Sigmoid colon (tissue), 4 donors: ENCODE data around the gene CMSS1.

Source experiments
- CTCF ChIP-seq, 4 experiments: fragments of 450-650 bp in 3 of 4; fragments of 200-600 bp in 1 of 4; IDR thresholded peaks; one replicate each; pipeline ENCODE4 v1.5.1; 2016 to 2019; ENCODE audit warnings: antibody characterized with exemption in 4 of 4, mild to moderate bottlenecking in 3 of 4, moderate library complexity in 2 of 4
- EP300 ChIP-seq, 4 donors: sonication (generic); formaldehyde crosslinking; IDR thresholded peaks; one replicate each; pipeline ENCODE4 v1.6.1; 2017; ENCODE audit warnings: antibody characterized with exemption in 4 of 4
- POLR2AphosphoS5 ChIP-seq, 4 donors: sonication (generic); formaldehyde crosslinking; IDR thresholded peaks; one replicate each; pipeline ENCODE4 v1.6.1; 2017; ENCODE audit warnings: antibody characterized with exemption in 4 of 4

- TF ChIP-seq POLR2AphosphoS5 (IDR thresholded peaks at IDR 0.05) (peak; percentile 41 to 79 (median 64)), CTCF (IDR thresholded peaks at IDR 0.05) (no peak), EP300 (IDR thresholded peaks at IDR 0.05) (peak in 3 of 4 donors; percentile 18 to 53 (median 49))
Measured at GRCh38 chr3:99846477-99847160, 29.0 kb downstream of the CMSS1 start.
